ENCODE measurements around the gene PCDH18.

- TF ChIP-seq USF1 (IDR thresholded peaks at IDR 0.05; ENCODE audit: borderline replicate concordance, extremely low read length, insufficient read depth, low read depth, low read length) (no peak), CTCF (IDR thresholded peaks at IDR 0.05 in 2 of 3, conservative IDR thresholded peaks at IDR 0.05 in 1 of 3; ENCODE audit: control insufficient read depth in 2 of 3, extremely low read depth in 1 of 3, insufficient read depth in 1 of 3, low read depth in 3 of 3, low read length in 3 of 3) (no peak), IKZF2 (IDR thresholded peaks at IDR 0.05) (no peak), POLR2AphosphoS2 (IDR thresholded peaks at IDR 0.05; ENCODE audit: low read depth, low read length) (no peak), SMAD1 (IDR thresholded peaks at IDR 0.05; ENCODE audit: low read depth, partially characterized antibody) (no peak), TCF12 (IDR thresholded peaks at IDR 0.05; ENCODE audit: low read depth, low read length) (no peak), CHD4 (IDR thresholded peaks at IDR 0.05) (no peak), EP300 (IDR thresholded peaks at IDR 0.05; ENCODE audit: borderline replicate concordance in 1 of 2, control insufficient read depth in 1 of 2, low read depth in 2 of 2, low read length in 2 of 2) (no peak), POLR2A (IDR thresholded peaks at IDR 0.05; ENCODE audit: low read depth, low read length) (no peak), CBX3 (IDR thresholded peaks at IDR 0.05; ENCODE audit: borderline replicate concordance, low read depth) (no peak), SMC3 (IDR thresholded peaks at IDR 0.05; ENCODE audit: borderline replicate concordance, low read length) (no peak), BRCA1 (IDR thresholded peaks at IDR 0.05; ENCODE audit: low read depth, low read length) (no peak), TAF1 (IDR thresholded peaks at IDR 0.05; ENCODE audit: borderline replicate concordance, low read depth, low read length) (no peak), NR2C2 (IDR thresholded peaks at IDR 0.05; ENCODE audit: borderline replicate concordance, control insufficient read depth, insufficient read length, low read depth) (no peak)
These were observed 4.7 kb upstream of the PCDH18 start for GRCh38 chr4:137536789-137537561.
